ENCODE results near the gene RNF41.

DNA sequence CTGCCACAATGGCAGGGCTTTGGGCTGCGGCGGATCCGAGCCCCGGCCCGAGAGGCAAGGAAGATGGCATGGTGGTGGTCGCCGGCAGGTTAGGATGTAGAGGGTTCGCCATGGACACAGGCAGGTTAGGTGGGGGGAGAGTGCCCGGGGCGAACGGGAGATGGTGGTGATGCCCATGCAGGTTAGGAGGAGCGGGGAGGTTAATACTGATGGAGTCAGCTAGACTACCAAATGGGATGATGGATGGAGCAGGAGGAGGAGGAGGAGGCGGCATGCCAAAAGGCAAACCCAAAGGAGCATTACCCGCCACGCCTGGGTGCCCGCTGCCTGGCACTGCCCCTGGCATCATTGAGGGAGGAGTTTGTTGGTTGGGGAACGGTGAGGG is 57.4 kb downstream of the RNF41 start:
- TF ChIP-seq CTCF (IDR thresholded peaks at IDR 0.05) (no peak), POLR2A (IDR thresholded peaks at IDR 0.05) (no peak)

Measured in testis (tissue), 2 donors.